OCI-LY7 (cell line): ENCODE results near the gene MYBPC1. TPM values are rescaled to one million over a fixed set of nuclear protein-coding genes. Genes with fewer than 3 reads are reported as not detected.

ENCODE experiments used
- BruUV-seq: library from RNA; stranded (reverse); fragments of 400-500 nt; replicated peaks from 2 replicates; lab custom pipeline; 2021; lab: Mats Ljungman, UMichigan
- CTCF ChIA-PET: fragments of 300-600 bp; sonication (Branson Sonifier 250); formaldehyde crosslinking; loops from one replicate; lab custom pipeline; 2022; ENCODE audit warnings: antibody characterized with exemption; ENCODE audit not compliant: unreplicated experiment; lab: Charles Lee
- POLR2A ChIA-PET: fragments of 300-600 bp; sonication (Branson Sonifier 250); formaldehyde crosslinking; loops from one replicate; lab custom pipeline; 2022; ENCODE audit warnings: antibody characterized with exemption; lab: Charles Lee
- DNase-seq: peaks from one replicate; pipeline ENCODE4 v3.0.0-alpha.2; 2015; ENCODE audit warnings: low spot score
- H2AFZ ChIP-seq: fragments of 200-600 bp; sonication (generic), shearing (Covaris generic); 2 replicates; pipeline ENCODE4 v1.6.1; 2014; ENCODE audit warnings: mild to moderate bottlenecking, antibody characterized with exemption, low read length, moderate library complexity
- H3K27ac ChIP-seq: fragments of 200-600 bp; sonication (generic); 2 replicates; pipeline ENCODE4 v1.5.1; 2014; ENCODE audit warnings: mixed run types, low read depth, mild to moderate bottlenecking, moderate library complexity, low read length, inconsistent platforms; ENCODE audit not compliant: poor library complexity, severe bottlenecking
- H3K36me3 ChIP-seq: fragments of 200-600 bp; sonication (generic); 2 replicates; pipeline ENCODE4 v1.6.1; 2014; ENCODE audit warnings: mild to moderate bottlenecking, antibody characterized with exemption, low read length, moderate library complexity, mixed read lengths; ENCODE audit not compliant: insufficient read depth
- H3K4me1 ChIP-seq: fragments of 200-600 bp; sonication (generic); 2 replicates; pipeline ENCODE4 v1.5.1; 2014; ENCODE audit warnings: mild to moderate bottlenecking, low read length; ENCODE audit not compliant: insufficient read depth, poor library complexity, severe bottlenecking
- H3K4me2 ChIP-seq: fragments of 200-600 bp; sonication (generic); 2 replicates; pipeline ENCODE4 v1.6.1; 2014; ENCODE audit warnings: mild to moderate bottlenecking, low read length
- H3K4me3 ChIP-seq: fragments of 200-600 bp; sonication (generic); 2 replicates; pipeline ENCODE4 v1.5.1; 2014; ENCODE audit warnings: mild to moderate bottlenecking, low read depth, low read length; ENCODE audit not compliant: poor library complexity, severe bottlenecking
- H3K79me2 ChIP-seq: fragments of 200-600 bp; sonication (generic); 2 replicates; pipeline ENCODE4 v1.6.1; 2016; ENCODE audit warnings: low read depth, mild to moderate bottlenecking, low read length, moderate library complexity, mixed read lengths; ENCODE audit not compliant: insufficient read depth
- H3K9me2 ChIP-seq: fragments of 200-600 bp; sonication (generic); 2 replicates; pipeline ENCODE4 v1.6.1; 2016; ENCODE audit warnings: mild to moderate bottlenecking, low read length, mixed read lengths; ENCODE audit not compliant: insufficient read depth
- H3K9me3 ChIP-seq: fragments of 200-600 bp; sonication (generic); 2 replicates; pipeline ENCODE4 v1.6.1; 2014; ENCODE audit warnings: mild to moderate bottlenecking, mixed run types, low read length, mixed read lengths
- H4K20me1 ChIP-seq: fragments of 200-600 bp; sonication (generic); 2 replicates; pipeline ENCODE4 v1.6.1; 2014; ENCODE audit warnings: mild to moderate bottlenecking, antibody characterized with exemption, low read length, moderate library complexity, mixed read lengths; ENCODE audit not compliant: insufficient read depth
- CTCF ChIP-seq: fragments of 200-600 bp; sonication (generic); conservative IDR thresholded peaks from 2 replicates; pipeline ENCODE4 v1.5.1; 2014; ENCODE audit warnings: mild to moderate bottlenecking, antibody characterized with exemption, low read length, moderate library complexity, mixed read lengths
- EZH2phosphoT487 ChIP-seq: fragments of 200-600 bp; sonication (generic); IDR thresholded peaks from 2 replicates; pipeline ENCODE4 v1.6.1; 2018; ENCODE audit warnings: low read depth, borderline replicate concordance, mild to moderate bottlenecking, mixed run types, antibody characterized with exemption, low read length, moderate library complexity, mixed read lengths
- intact Hi-C: fragments of 100-400 bp; cut with micrococcal nuclease; formaldehyde crosslinking; loops from one replicate; pipeline ENCODE4 v1.10.0; 2022; ENCODE audit not compliant: unreplicated experiment
- total RNA-seq, 2 experiments: library from RNA; depleted of rRNA in 1 of 2; stranded (reverse); fragments of >200 nt in 1 of 2; shearing (Covaris generic) in 1 of 2; gene quantifications; 2 replicates each; pipeline ENCODE4 v1.2.3, GENCODE V29; 2014 to 2022

MYBPC1 gene
- total RNA-seq, 2 experiments from 2014 or later = not detected

GRCh38 chr12:101647711-101648110 lies 52.9 kb downstream of the MYBPC1 start:
- Histone ChIP-seq H3K4me1 (no peaks in the 10 kb centered on the region), H4K20me1 (no peaks in the 10 kb centered on the region), H3K27ac (no peak overlapping the region), H3K79me2 (no peaks in the 10 kb centered on the region), H2AFZ (no peak overlapping the region), H3K4me2 (no peak overlapping the region), H3K9me2 (no peaks in the 10 kb centered on the region), H3K9me3 (no peaks in the 10 kb centered on the region), H3K4me3 (no peak overlapping the region), H3K36me3 (no peaks in the 10 kb centered on the region)
- TF ChIP-seq EZH2phosphoT487 (no peak), CTCF (no peak)
- no peak for DNase-seq
- ChIA-PET POLR2A (interaction anchor here (1.1 kb wide), 1 partner anchor 104 kb away, joined by 3 read pairs; no protein-coding TSS in a partner anchor), CTCF (no interaction called here)
- no TSS peak for BruUV-seq
- intact Hi-C loops = no loop called here

- ChIA-PET CTCF (no interaction called here), POLR2A (no interaction called here)
- TF ChIP-seq CTCF = no peak
- no peak for TF ChIP-seq EZH2phosphoT487
- Histone ChIP-seq H3K9me3 (no peaks in the 10 kb centered on the region), H3K36me3 (no peaks in the 10 kb centered on the region), H4K20me1 (no peaks in the 10 kb centered on the region), H2AFZ (no peak overlapping the region), H3K79me2 (no peaks in the 10 kb centered on the region), H3K27ac (no peak overlapping the region), H3K4me1 (no peaks in the 10 kb centered on the region), H3K9me2 (no peaks in the 10 kb centered on the region), H3K4me3 (no peak overlapping the region), H3K4me2 (no peak overlapping the region)
- intact Hi-C loops = no loop called here
- DNase-seq = no peak
- no TSS peak for BruUV-seq
These were observed 53.4 kb downstream of the MYBPC1 start for GRCh38 chr12:101648195-101648594.

- no peaks in the 10 kb centered on the region for H3K79me2 ChIP-seq
These were observed 55.8 kb downstream of the MYBPC1 start for GRCh38 chr12:101650346-101651117.

More at GRCh38 chr12:101650346-101651117, 55.8 kb downstream of the MYBPC1 start:
- intact Hi-C loops = no loop called here
- Histone ChIP-seq H2AFZ (no peak overlapping the region), H3K9me3 (no peaks in the 10 kb centered on the region), H4K20me1 (no peaks in the 10 kb centered on the region), H3K4me2 (no peak overlapping the region), H3K27ac (no peak overlapping the region), H3K36me3 (no peaks in the 10 kb centered on the region), H3K4me1 (no peaks in the 10 kb centered on the region), H3K4me3 (no peak overlapping the region), H3K9me2 (no peaks in the 10 kb centered on the region)
- no peak for TF ChIP-seq CTCF
- TF ChIP-seq EZH2phosphoT487 = no peak
- no TSS peak for BruUV-seq
- ChIA-PET POLR2A (interaction anchor here (1.0 to 1.1 kb wide), 2 partner anchors 13 to 17 kb away, joined by 3 read pairs; no protein-coding TSS in a partner anchor), CTCF (no interaction called here)
- no peak for DNase-seq
